ENCODE results near the gene TBC1D3L.
"Not testable (repeated sequence)": the region's sequence is repeated elsewhere in the genome, so short reads cannot be mapped to it uniquely, and the experiment has no call there.

Gene TBC1D3L

GRCh38 chr17:37988960-37989359, at the start of gene TBC1D3L:
TBC1D3L (minus strand) TSS chr17:37989060; CDS start chr17:37987520, 1,540 bp downstream.
- TF ChIP-seq CTCF (IDR thresholded peaks at IDR 0.05) = not testable (repeated sequence)

GRCh38 chr17:38003676-38004075, 14.8 kb upstream of the TBC1D3L start, which contains the start of gene TBC1D3D:
TBC1D3D (plus strand) TSS chr17:38003976; CDS start chr17:38005561, 1,585 bp downstream.
- TF ChIP-seq CTCF (IDR thresholded peaks at IDR 0.05) = not testable (repeated sequence)
